Liver (tissue), 9 donors: Measurements from ENCODE around the gene GRM3. TPM values are rescaled to one million over a fixed set of nuclear protein-coding genes. Genes with fewer than 3 reads are reported as not detected.

Source experiments
- DNase-seq: peaks from one replicate; pipeline ENCODE4 v3.0.0-alpha.2; 2017; ENCODE audit warnings: low spot score
- H3K27ac ChIP-seq, 2 donors: one replicate each; pipeline ENCODE4 v1.7.0; 2013; ENCODE audit warnings: inconsistent platforms in 2 of 2, low read length in 2 of 2, control low read depth in 1 of 2, low read depth in 1 of 2, mild to moderate bottlenecking in 1 of 2
- H3K27me3 ChIP-seq, 4 donors: one replicate each; pipeline versions ENCODE4 v1.6.1 to v1.7.0; 2013; ENCODE audit warnings: low read length in 3 of 4, inconsistent platforms in 1 of 4, mild to moderate bottlenecking in 1 of 4, moderate library complexity in 1 of 4; ENCODE audit not compliant: control insufficient read depth in 4 of 4, insufficient read depth in 4 of 4
- H3K36me3 ChIP-seq, 4 donors: one replicate each; pipeline versions ENCODE4 v1.6.1 to v1.7.0; 2013; ENCODE audit warnings: low read length in 3 of 4, mild to moderate bottlenecking in 3 of 4, low read depth in 1 of 4, moderate library complexity in 1 of 4; ENCODE audit not compliant: control insufficient read depth in 4 of 4, insufficient read depth in 3 of 4
- H3K4me1 ChIP-seq, 4 donors: one replicate each; pipeline versions ENCODE4 v1.6.1 to v1.7.0; 2013; ENCODE audit warnings: low read length in 3 of 4, mild to moderate bottlenecking in 3 of 4, moderate library complexity in 1 of 4; ENCODE audit not compliant: control insufficient read depth in 4 of 4, insufficient read depth in 4 of 4
- H3K4me3 ChIP-seq, 3 donors: one replicate each; pipeline versions ENCODE4 v1.6.1 to v1.7.0; 2013; ENCODE audit warnings: low read length in 3 of 3, control low read depth in 1 of 3, low read depth in 1 of 3, mild to moderate bottlenecking in 1 of 3
- H3K9ac ChIP-seq, 2 donors: one replicate each; pipeline ENCODE4 v1.7.0; 2013; ENCODE audit warnings: low read length in 2 of 2, mild to moderate bottlenecking in 2 of 2, moderate library complexity in 2 of 2, control low read depth in 1 of 2, low read depth in 1 of 2
- H3K9me3 ChIP-seq, 4 donors: one replicate each; pipeline versions ENCODE4 v1.6.1 to v1.7.0; 2013; ENCODE audit warnings: low read length in 3 of 4; ENCODE audit not compliant: control insufficient read depth in 4 of 4
- EGR1 ChIP-seq, 2 donors: IDR thresholded peaks; 2 replicates each; pipeline ENCODE4 v1.6.1; 2016 to 2018; ENCODE audit warnings: antibody characterized with exemption in 2 of 2, low read depth in 2 of 2
- FOXA1 ChIP-seq: IDR thresholded peaks from 2 replicates; pipeline ENCODE4 v1.6.1; 2016; ENCODE audit warnings: antibody characterized with exemption
- FOXA2 ChIP-seq: IDR thresholded peaks from 2 replicates; pipeline ENCODE4 v1.6.1; 2016; ENCODE audit warnings: antibody characterized with exemption
- HNF4A ChIP-seq, 2 donors: conservative IDR thresholded peaks; 2 replicates each; pipeline ENCODE4 v1.6.1; 2016; ENCODE audit warnings: antibody characterized with exemption in 2 of 2, mild to moderate bottlenecking in 2 of 2
- HNF4G ChIP-seq: IDR thresholded peaks from 2 replicates; pipeline ENCODE4 v1.6.1; 2016; ENCODE audit warnings: antibody characterized with exemption
- JUND ChIP-seq, 2 donors: IDR thresholded peaks; 2 replicates each; pipeline ENCODE4 v1.6.1; 2016; ENCODE audit warnings: antibody characterized with exemption in 2 of 2
- NR2F2 ChIP-seq: IDR thresholded peaks from 2 replicates; pipeline ENCODE4 v1.6.1; 2016; ENCODE audit warnings: antibody characterized with exemption
- RAD21 ChIP-seq, 2 donors: IDR thresholded peaks; 2 replicates each; pipeline ENCODE4 v1.6.1; 2016; ENCODE audit warnings: antibody characterized with exemption in 2 of 2, mild to moderate bottlenecking in 2 of 2
- SP1 ChIP-seq: IDR thresholded peaks from 2 replicates; pipeline ENCODE4 v1.6.1; 2018; ENCODE audit warnings: antibody characterized with exemption, mild to moderate bottlenecking
- TAF1 ChIP-seq: conservative IDR thresholded peaks from 2 replicates; pipeline ENCODE4 v1.6.1; 2016; ENCODE audit warnings: antibody characterized with exemption, mild to moderate bottlenecking
- YY1 ChIP-seq: IDR thresholded peaks from 2 replicates; pipeline ENCODE4 v1.6.1; 2016; ENCODE audit warnings: antibody characterized with exemption, mild to moderate bottlenecking
- WGBS: extraction: QIAGEN DNeasy Blood & Tissue Kit; methylation state at CpG from one replicate; pipeline ENCODE4 v1.1.7; 2013; 5-methylcytosine and 5-hydroxymethylcytosine counted together
- polyA plus RNA-seq, 2 donors: library from polyadenylated mRNA; stranded (reverse) in 1 of 2; unstranded in 1 of 2; fragments of 200-250 nt in 1 of 2; fragments of >200 nt in 1 of 2; fragmentation: Nextera tagmentation in 1 of 2; extraction: Ambion mirVana in 1 of 2; gene quantifications; one replicate each; pipeline versions ENCODE4 v1.2.1 to v1.2.3, GENCODE V29; 2013 to 2015
- total RNA-seq, 2 donors: library from RNA; depleted of rRNA; stranded (reverse); fragments of >200 nt; gene quantifications; one replicate each; pipeline ENCODE4 v1.2.3, GENCODE V29; 2014
- TF ChIP-seq, protein P1 (sequence below): IDR thresholded peaks from 2 replicates; pipeline ENCODE4 v1.6.1; 2016; ENCODE audit warnings: antibody characterized with exemption
- TF ChIP-seq, protein P2 (sequence below): fragments of 150-350 bp; IDR thresholded peaks from 2 replicates; pipeline ENCODE4 v1.5.1; 2017; ENCODE audit warnings: improper control_type of control experiment, low read depth, low read length; ENCODE audit not compliant: missing input control
- TF ChIP-seq, protein P3 (sequence below): IDR thresholded peaks from 2 replicates; pipeline ENCODE4 v1.6.1; 2016; ENCODE audit warnings: antibody characterized with exemption
- TF ChIP-seq, protein P4 (sequence below): IDR thresholded peaks from 2 replicates; pipeline ENCODE4 v1.6.1; 2016; ENCODE audit warnings: antibody characterized with exemption, mild to moderate bottlenecking
- TF ChIP-seq, protein P5 (sequence below): IDR thresholded peaks from 2 replicates; pipeline ENCODE4 v1.6.1; 2016; ENCODE audit warnings: antibody characterized with exemption
- donor health status: healthy.
- donor health status: healthy.
- donor health status: healthy.
- donor health status: healthy.
- donor health status: healthy.

GRM3 gene
- total and polyA plus RNA-seq, 4 donors = 0.08 to 0.09 TPM; not detected in 2

DNA sequence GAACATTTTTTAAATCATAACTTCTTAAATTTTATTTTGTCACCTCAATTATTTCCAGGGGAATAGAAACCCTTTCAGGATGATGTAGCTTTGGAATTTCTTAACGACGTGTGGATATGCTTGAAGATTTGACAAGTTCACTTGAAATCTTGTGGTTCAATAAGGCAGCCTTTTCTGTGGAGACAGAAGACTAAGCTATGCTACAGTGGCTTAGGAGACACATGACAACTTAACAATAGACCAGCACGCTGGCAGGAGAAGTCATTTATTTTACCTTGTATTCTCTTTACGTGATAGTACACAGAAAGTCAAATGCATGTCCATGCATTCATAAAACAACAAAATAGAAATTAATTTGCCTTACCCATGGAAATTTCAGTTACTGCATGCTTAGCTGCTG lies 181.6 kb downstream of the GRM3 start:
- no peak overlapping the region for H3K9ac ChIP-seq
- no peak for TF ChIP-seq FOXA1
- TF ChIP-seq, protein P1, sequence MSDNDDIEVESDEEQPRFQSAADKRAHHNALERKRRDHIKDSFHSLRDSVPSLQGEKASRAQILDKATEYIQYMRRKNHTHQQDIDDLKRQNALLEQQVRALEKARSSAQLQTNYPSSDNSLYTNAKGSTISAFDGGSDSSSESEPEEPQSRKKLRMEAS = no peak
- TF ChIP-seq, protein P2, sequence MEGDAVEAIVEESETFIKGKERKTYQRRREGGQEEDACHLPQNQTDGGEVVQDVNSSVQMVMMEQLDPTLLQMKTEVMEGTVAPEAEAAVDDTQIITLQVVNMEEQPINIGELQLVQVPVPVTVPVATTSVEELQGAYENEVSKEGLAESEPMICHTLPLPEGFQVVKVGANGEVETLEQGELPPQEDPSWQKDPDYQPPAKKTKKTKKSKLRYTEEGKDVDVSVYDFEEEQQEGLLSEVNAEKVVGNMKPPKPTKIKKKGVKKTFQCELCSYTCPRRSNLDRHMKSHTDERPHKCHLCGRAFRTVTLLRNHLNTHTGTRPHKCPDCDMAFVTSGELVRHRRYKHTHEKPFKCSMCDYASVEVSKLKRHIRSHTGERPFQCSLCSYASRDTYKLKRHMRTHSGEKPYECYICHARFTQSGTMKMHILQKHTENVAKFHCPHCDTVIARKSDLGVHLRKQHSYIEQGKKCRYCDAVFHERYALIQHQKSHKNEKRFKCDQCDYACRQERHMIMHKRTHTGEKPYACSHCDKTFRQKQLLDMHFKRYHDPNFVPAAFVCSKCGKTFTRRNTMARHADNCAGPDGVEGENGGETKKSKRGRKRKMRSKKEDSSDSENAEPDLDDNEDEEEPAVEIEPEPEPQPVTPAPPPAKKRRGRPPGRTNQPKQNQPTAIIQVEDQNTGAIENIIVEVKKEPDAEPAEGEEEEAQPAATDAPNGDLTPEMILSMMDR = no peak
- no peak overlapping the region for H3K27ac ChIP-seq
- H3K4me1 ChIP-seq = no peaks in the 10 kb centered on the region
- H3K27me3 ChIP-seq = no peaks in the 10 kb centered on the region
- no peak for DNase-seq
- no peak overlapping the region for H3K4me3 ChIP-seq
- WGBS = 78% methylated on average over 4 of the region's 4 CpGs
- no peaks in the 10 kb centered on the region for H3K36me3 ChIP-seq
- H3K9me3 ChIP-seq = no peaks in the 10 kb centered on the region

DNA sequence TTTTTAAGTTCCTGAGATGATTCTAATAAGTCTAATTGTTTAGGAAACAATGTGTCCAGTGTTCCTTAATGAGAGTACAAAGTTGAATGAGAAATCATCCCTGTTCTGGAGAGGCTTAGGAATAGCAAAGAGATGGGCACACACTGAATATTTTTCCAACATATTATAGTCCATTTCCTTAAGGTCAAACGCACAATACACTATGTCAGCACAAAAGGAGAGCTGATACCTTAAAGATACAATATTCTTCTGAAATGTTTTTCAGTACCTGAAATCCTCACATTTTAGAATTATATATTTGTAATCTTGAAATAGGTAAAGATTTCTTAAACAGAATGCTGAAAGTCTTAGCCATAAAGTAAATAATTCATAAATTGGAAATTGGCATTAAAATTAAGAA lies 183.2 kb downstream of the GRM3 start:
- Histone ChIP-seq H3K27me3 (no peaks in the 10 kb centered on the region), H3K9me3 (no peaks in the 10 kb centered on the region), H3K4me1 (no peaks in the 10 kb centered on the region), H3K4me3 (no peak overlapping the region), H3K9ac (no peak overlapping the region), H3K27ac (no peak overlapping the region), H3K36me3 (no peaks in the 10 kb centered on the region)
- 78% methylated on average over 1 of the region's 1 CpG for WGBS
- TF ChIP-seq FOXA1 = no peak
- no peak for TF ChIP-seq NR2F2
- no peak for TF ChIP-seq FOXA2
- no peak for TF ChIP-seq HNF4A (conservative IDR thresholded peaks at IDR 0.05)
- TF ChIP-seq, protein P3, sequence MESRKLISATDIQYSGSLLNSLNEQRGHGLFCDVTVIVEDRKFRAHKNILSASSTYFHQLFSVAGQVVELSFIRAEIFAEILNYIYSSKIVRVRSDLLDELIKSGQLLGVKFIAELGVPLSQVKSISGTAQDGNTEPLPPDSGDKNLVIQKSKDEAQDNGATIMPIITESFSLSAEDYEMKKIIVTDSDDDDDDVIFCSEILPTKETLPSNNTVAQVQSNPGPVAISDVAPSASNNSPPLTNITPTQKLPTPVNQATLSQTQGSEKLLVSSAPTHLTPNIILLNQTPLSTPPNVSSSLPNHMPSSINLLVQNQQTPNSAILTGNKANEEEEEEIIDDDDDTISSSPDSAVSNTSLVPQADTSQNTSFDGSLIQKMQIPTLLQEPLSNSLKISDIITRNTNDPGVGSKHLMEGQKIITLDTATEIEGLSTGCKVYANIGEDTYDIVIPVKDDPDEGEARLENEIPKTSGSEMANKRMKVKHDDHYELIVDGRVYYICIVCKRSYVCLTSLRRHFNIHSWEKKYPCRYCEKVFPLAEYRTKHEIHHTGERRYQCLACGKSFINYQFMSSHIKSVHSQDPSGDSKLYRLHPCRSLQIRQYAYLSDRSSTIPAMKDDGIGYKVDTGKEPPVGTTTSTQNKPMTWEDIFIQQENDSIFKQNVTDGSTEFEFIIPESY = no peak
- no peak for TF ChIP-seq RAD21 (IDR thresholded peaks at IDR 0.05)
- TF ChIP-seq, protein P4, sequence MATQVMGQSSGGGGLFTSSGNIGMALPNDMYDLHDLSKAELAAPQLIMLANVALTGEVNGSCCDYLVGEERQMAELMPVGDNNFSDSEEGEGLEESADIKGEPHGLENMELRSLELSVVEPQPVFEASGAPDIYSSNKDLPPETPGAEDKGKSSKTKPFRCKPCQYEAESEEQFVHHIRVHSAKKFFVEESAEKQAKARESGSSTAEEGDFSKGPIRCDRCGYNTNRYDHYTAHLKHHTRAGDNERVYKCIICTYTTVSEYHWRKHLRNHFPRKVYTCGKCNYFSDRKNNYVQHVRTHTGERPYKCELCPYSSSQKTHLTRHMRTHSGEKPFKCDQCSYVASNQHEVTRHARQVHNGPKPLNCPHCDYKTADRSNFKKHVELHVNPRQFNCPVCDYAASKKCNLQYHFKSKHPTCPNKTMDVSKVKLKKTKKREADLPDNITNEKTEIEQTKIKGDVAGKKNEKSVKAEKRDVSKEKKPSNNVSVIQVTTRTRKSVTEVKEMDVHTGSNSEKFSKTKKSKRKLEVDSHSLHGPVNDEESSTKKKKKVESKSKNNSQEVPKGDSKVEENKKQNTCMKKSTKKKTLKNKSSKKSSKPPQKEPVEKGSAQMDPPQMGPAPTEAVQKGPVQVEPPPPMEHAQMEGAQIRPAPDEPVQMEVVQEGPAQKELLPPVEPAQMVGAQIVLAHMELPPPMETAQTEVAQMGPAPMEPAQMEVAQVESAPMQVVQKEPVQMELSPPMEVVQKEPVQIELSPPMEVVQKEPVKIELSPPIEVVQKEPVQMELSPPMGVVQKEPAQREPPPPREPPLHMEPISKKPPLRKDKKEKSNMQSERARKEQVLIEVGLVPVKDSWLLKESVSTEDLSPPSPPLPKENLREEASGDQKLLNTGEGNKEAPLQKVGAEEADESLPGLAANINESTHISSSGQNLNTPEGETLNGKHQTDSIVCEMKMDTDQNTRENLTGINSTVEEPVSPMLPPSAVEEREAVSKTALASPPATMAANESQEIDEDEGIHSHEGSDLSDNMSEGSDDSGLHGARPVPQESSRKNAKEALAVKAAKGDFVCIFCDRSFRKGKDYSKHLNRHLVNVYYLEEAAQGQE = no peak
- no peak for TF ChIP-seq YY1
- TF ChIP-seq JUND (IDR thresholded peaks at IDR 0.05) = no peak
- TF ChIP-seq, protein P2 = no peak
- no peak for TF ChIP-seq HNF4G
- TF ChIP-seq, protein P5, sequence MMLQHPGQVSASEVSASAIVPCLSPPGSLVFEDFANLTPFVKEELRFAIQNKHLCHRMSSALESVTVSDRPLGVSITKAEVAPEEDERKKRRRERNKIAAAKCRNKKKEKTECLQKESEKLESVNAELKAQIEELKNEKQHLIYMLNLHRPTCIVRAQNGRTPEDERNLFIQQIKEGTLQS = no peak
- TF ChIP-seq SP1 = no peak
- TF ChIP-seq EGR1 (IDR thresholded peaks at IDR 0.05; ENCODE audit: low read depth in 2 of 2) = no peak
- TF ChIP-seq, protein P1 = no peak
- no peak for TF ChIP-seq TAF1
- DNase-seq = no peak
